Urinary bladder (tissue), 4 donors: ENCODE data around the gene WDR5. TPM values are rescaled to one million over a fixed set of nuclear protein-coding genes. Genes with fewer than 3 reads are reported as not detected.

Experiments
- DNase-seq: peaks from one replicate; pipeline ENCODE4 v3.0.0-alpha.2; 2015; ENCODE audit errors: extremely low spot score
- H3K27ac ChIP-seq: one replicate; pipeline ENCODE4 v1.5.1; 2013; ENCODE audit warnings: low read depth, mild to moderate bottlenecking, moderate library complexity
- H3K36me3 ChIP-seq: one replicate; pipeline ENCODE4 v1.6.1; 2013; ENCODE audit warnings: mild to moderate bottlenecking, moderate library complexity; ENCODE audit not compliant: insufficient read depth
- H3K4me1 ChIP-seq: one replicate; pipeline ENCODE4 v1.6.1; 2013; ENCODE audit warnings: mild to moderate bottlenecking, moderate library complexity; ENCODE audit not compliant: insufficient read depth
- H3K4me3 ChIP-seq: one replicate; pipeline ENCODE4 v1.5.1; 2013; ENCODE audit warnings: low read depth, low read length
- WGBS: extraction: QIAGEN DNeasy Blood & Tissue Kit; methylation state at CpG from one replicate; pipeline ENCODE4 v1.1.7; 2013; 5-methylcytosine and 5-hydroxymethylcytosine counted together
- polyA plus RNA-seq: library from polyadenylated mRNA; stranded (reverse); fragments of 200-250 nt; gene quantifications from one replicate; pipeline ENCODE4 v1.2.3, GENCODE V29; 2013
- total RNA-seq: library from RNA; depleted of rRNA; stranded (reverse); fragments of >200 nt; gene quantifications from one replicate; pipeline ENCODE4 v1.2.3, GENCODE V29; 2014
- donor health status: healthy with polysubstance abuse.
- donor health status: healthy.

The WDR5 gene
- total and polyA plus RNA-seq, 2 donors, result 12.3 to 25.8 TPM

- 50% methylated on average over 23 of the region's 23 CpGs for WGBS
- Histone ChIP-seq H3K4me3 (no peak overlapping the region), H3K4me1 (no peaks in the 10 kb centered on the region), H3K36me3 (no peaks in the 10 kb centered on the region), H3K27ac (no peak overlapping the region)
- no peak for DNase-seq
Measured at GRCh38 chr9:134188386-134189144, 52.7 kb downstream of the WDR5 start.

GRCh38 chr9:134189145-134189469, 53.2 kb downstream of the WDR5 start:
- 62% methylated on average over 15 of the region's 15 CpGs for WGBS
- no peak overlapping the region for H3K4me3 ChIP-seq

GRCh38 chr9:134189470-134190231, 53.8 kb downstream of the WDR5 start:
- Histone ChIP-seq H3K4me1 (no peaks in the 10 kb centered on the region), H3K4me3 (no peak overlapping the region), H3K36me3 (no peaks in the 10 kb centered on the region), H3K27ac (no peak overlapping the region)
- DNase-seq, result no peak
- 83% methylated on average over 24 of the region's 24 CpGs for WGBS

More at GRCh38 chr9:134189145-134189469, 53.2 kb downstream of the WDR5 start:
- DNase-seq, result no peak
- H3K4me1 ChIP-seq, result no peaks in the 10 kb centered on the region
- no peaks in the 10 kb centered on the region for H3K36me3 ChIP-seq
- no peak overlapping the region for H3K27ac ChIP-seq

- no peaks in the 10 kb centered on the region for H3K4me1 ChIP-seq
- no peaks in the 10 kb centered on the region for H3K36me3 ChIP-seq
- no peak for DNase-seq
- no peak overlapping the region for H3K27ac ChIP-seq
- no peak overlapping the region for H3K4me3 ChIP-seq
- 93% methylated on average over 29 of the region's 29 CpGs for WGBS
Measured at GRCh38 chr9:134190232-134191121, 54.6 kb downstream of the WDR5 start.

DNA sequence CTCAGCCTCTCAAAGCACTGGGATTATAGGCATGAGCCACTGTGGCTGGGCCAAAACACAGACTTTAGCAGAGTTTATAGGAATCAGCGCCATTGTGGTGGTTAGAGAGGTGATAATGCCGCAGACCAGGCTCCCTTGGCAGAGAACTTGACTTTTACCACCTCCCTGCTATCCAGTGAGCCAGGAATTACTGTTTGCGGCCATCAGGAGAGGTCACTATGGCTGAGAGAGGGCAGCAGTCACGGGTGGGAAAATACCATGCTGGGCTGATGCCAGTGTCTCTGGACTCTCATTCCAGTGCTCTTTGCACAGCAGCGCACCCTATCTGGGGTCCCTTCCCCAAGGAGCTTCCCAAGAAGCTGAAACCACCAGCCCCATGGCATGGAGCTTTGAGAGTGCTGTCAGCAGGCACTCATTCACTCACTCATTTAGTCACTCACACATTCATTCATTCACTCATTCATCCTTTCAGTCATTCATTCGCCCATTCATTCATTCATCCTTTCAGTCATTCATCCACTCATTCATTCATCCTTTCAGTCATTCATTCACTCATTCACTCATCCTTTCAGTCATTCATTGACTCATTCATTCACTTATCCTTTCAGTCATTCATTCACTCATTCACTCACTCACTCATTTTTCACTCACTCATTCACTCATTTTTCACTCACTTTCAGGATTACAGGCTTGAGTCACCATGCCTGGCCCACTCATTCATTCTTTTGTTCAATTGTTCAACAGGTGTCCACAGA, 55.8 kb downstream of the WDR5 start:
- WGBS, result 93% methylated on average over 6 of the region's 6 CpGs
- no peak for DNase-seq

DNA sequence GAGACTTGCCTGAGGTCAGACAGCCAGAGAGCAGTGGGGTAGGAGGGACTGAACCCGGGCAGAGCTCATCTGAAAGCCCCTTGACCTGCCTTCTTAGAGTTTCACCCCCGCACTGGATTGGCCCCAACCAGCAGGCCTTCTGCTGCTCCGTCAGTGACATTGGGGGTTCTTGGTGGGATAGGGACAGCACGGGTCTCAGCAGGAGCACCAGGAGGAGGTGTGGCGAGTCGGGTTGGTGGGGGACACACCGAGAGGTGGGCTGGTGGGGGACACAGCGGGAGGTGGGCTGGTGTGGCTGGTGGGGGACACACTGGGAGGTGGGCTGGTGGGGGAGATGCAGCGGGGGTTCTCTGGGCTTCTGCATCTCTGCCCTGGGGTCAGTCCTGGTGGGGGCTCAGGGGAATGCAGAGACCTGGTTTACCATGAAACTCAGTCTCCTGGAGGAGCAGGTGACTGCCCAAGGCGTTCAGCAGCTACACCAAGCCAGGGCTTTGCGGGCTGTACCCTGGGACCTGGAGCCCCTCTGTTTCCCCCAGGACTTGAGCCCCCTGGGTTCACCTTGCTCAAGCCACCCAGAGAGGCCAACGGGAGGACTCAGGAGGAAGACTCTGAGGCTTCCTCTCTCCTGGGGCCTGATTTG, 56.5 kb downstream of the WDR5 start:
- Histone ChIP-seq H3K36me3 (no peaks in the 10 kb centered on the region), H3K27ac (no peak overlapping the region), H3K4me3 (no peak overlapping the region), H3K4me1 (no peaks in the 10 kb centered on the region)
- 91% methylated on average over 12 of the region's 12 CpGs for WGBS
- no peak for DNase-seq

More for the DNA sequence above, 55.8 kb downstream of the WDR5 start:
- Histone ChIP-seq H3K36me3 (no peaks in the 10 kb centered on the region), H3K4me1 (no peaks in the 10 kb centered on the region), H3K4me3 (no peak overlapping the region), H3K27ac (no peak overlapping the region)

- no peaks in the 10 kb centered on the region for H3K4me1 ChIP-seq
- no peak for DNase-seq
- no peak overlapping the region for H3K4me3 ChIP-seq
- 92% methylated on average over 21 of the region's 21 CpGs for WGBS
- H3K36me3 ChIP-seq, result no peaks in the 10 kb centered on the region
- H3K27ac ChIP-seq, result no peak overlapping the region
Measured at GRCh38 chr9:134192951-134193731, 57.3 kb downstream of the WDR5 start.

- Histone ChIP-seq H3K4me1 (no peaks in the 10 kb centered on the region), H3K4me3 (no peak overlapping the region), H3K36me3 (no peaks in the 10 kb centered on the region), H3K27ac (no peak overlapping the region)
- WGBS, result 91% methylated on average over 11 of the region's 11 CpGs
- no peak for DNase-seq
Measured at GRCh38 chr9:134193912-134194535, 58.1 kb downstream of the WDR5 start.

DNA sequence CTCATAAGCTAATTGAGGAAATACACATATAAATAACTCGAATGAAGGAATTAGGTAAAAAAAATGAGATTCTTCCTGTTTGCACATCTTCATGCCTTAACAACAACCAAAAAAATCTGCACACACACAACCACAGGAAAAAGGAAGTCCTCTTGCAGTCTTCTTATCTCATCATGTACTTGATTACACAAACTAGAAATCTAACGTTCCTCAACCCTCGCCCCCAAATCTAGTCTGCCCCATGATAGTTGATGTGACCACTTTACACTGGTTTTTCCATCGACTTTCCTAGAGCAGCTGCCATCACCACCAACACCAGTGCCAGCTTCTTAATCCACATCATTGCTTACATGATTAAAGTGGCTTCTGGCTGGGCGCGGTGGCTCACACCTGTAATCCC, 59.7 kb downstream of the WDR5 start:
- no peak overlapping the region for H3K27ac ChIP-seq
- H3K4me3 ChIP-seq, result no peak overlapping the region
- WGBS, result 54% methylated on average over 6 of the region's 6 CpGs
- no peaks in the 10 kb centered on the region for H3K36me3 ChIP-seq
- no peak for DNase-seq
- H3K4me1 ChIP-seq, result no peaks in the 10 kb centered on the region

DNA sequence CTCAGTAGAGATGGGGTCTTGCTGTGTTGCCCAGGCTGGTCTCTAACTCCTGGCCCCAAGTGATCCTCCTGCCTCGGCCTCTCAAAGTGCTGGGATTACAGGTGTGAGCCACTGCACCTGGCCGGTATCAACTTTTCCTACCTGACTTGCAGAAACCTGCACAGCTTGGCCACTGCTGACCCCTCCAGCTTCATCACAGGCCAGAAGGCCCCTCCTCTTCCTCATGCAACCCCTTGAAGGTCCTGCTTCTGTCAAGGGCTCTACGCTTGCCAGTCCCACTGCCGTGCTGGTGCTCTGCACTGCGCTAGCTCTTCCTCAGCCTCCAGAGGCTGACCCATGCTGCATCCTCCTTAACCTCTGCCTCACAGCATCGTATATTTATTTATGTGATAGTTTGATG, 61.0 kb downstream of the WDR5 start:
- H3K27ac ChIP-seq, result no peak overlapping the region
- H3K4me3 ChIP-seq, result no peak overlapping the region
- no peak for DNase-seq
- no peaks in the 10 kb centered on the region for H3K4me1 ChIP-seq
- 87% methylated on average over 6 of the region's 6 CpGs for WGBS
- H3K36me3 ChIP-seq, result no peaks in the 10 kb centered on the region

GRCh38 chr9:134198791-134199190, 62.9 kb downstream of the WDR5 start:
- WGBS, result 88% methylated on average over 3 of the region's 3 CpGs
- H3K4me3 ChIP-seq, result no peak overlapping the region
- no peak for DNase-seq
- H3K27ac ChIP-seq, result no peak overlapping the region
- no peaks in the 10 kb centered on the region for H3K36me3 ChIP-seq
- H3K4me1 ChIP-seq, result no peaks in the 10 kb centered on the region

GRCh38 chr9:134200730-134201129, 64.8 kb downstream of the WDR5 start:
- Histone ChIP-seq H3K27ac (no peak overlapping the region), H3K4me1 (no peaks in the 10 kb centered on the region), H3K36me3 (no peaks in the 10 kb centered on the region), H3K4me3 (no peak overlapping the region)
- 53% methylated on average over 1 of the region's 1 CpG for WGBS
- DNase-seq, result no peak
